ENCODE data around the gene RASSF6.
"Not testable (repeated sequence)": the region's sequence is repeated elsewhere in the genome, so short reads cannot be mapped to it uniquely, and the experiment has no call there.

The RASSF6 gene

GRCh38 chr4:73650250-73650649, 30.0 kb upstream of the RASSF6 start:
- H3K27ac ChIP-seq (ENCODE audit: low read length): no peak overlapping the region
- H3K36me3 ChIP-seq (ENCODE audit: control insufficient read depth in 2 of 2, insufficient read depth in 2 of 2, low read length in 2 of 2): no peaks in the 10 kb centered on the region
- no peaks in the 10 kb centered on the region for H3K9me3 ChIP-seq (ENCODE audit: control insufficient read depth in 2 of 2, low read length in 2 of 2)
- H3K9ac ChIP-seq (ENCODE audit: low read length in 2 of 2): no peak overlapping the region
- no peaks in the 10 kb centered on the region for H3K27me3 ChIP-seq (ENCODE audit: control insufficient read depth in 1 of 2, insufficient read depth in 2 of 2, low read length in 2 of 2)
- no peaks in the 10 kb centered on the region for H3K4me1 ChIP-seq (ENCODE audit: control insufficient read depth, insufficient read depth, low read length)
- H3K4me3 ChIP-seq (ENCODE audit: low read length in 2 of 2): no peak overlapping the region

GRCh38 chr4:73648478-73648877, 28.2 kb upstream of the RASSF6 start:
- Histone ChIP-seq H3K36me3 (ENCODE audit: control insufficient read depth in 2 of 2, insufficient read depth in 2 of 2, low read length in 2 of 2) (no peaks in the 10 kb centered on the region), H3K4me3 (ENCODE audit: low read length in 2 of 2) (no peak overlapping the region), H3K9me3 (ENCODE audit: control insufficient read depth in 2 of 2, low read length in 2 of 2) (no peaks in the 10 kb centered on the region), H3K27me3 (ENCODE audit: control insufficient read depth in 1 of 2, insufficient read depth in 2 of 2, low read length in 2 of 2) (no peaks in the 10 kb centered on the region), H3K27ac (ENCODE audit: low read length) (no peak overlapping the region), H3K4me1 (ENCODE audit: control insufficient read depth, insufficient read depth, low read length) (no peaks in the 10 kb centered on the region), H3K9ac (ENCODE audit: low read length in 2 of 2) (no peak overlapping the region)

- Histone ChIP-seq H3K9ac (ENCODE audit: low read length in 2 of 2) (no peak overlapping the region), H3K4me3 (ENCODE audit: low read length in 2 of 2) (no peak overlapping the region), H3K9me3 (ENCODE audit: control insufficient read depth in 2 of 2, low read length in 2 of 2) (no peaks in the 10 kb centered on the region), H3K27ac (ENCODE audit: low read length) (no peak overlapping the region), H3K27me3 (ENCODE audit: control insufficient read depth in 1 of 2, insufficient read depth in 2 of 2, low read length in 2 of 2) (no peaks in the 10 kb centered on the region), H3K4me1 (ENCODE audit: control insufficient read depth, insufficient read depth, low read length) (no peaks in the 10 kb centered on the region), H3K36me3 (ENCODE audit: control insufficient read depth in 2 of 2, insufficient read depth in 2 of 2, low read length in 2 of 2) (no peaks in the 10 kb centered on the region)
Observed at GRCh38 chr4:73646117-73646516, 25.9 kb upstream of the RASSF6 start.

- Histone ChIP-seq H3K4me3 (ENCODE audit: low read length in 2 of 2) (no peak overlapping the region), H3K27ac (ENCODE audit: low read length) (no peak overlapping the region), H3K9ac (ENCODE audit: low read length in 2 of 2) (no peak overlapping the region), H3K27me3 (ENCODE audit: control insufficient read depth in 1 of 2, insufficient read depth in 2 of 2, low read length in 2 of 2) (no peaks in the 10 kb centered on the region), H3K4me1 (ENCODE audit: control insufficient read depth, insufficient read depth, low read length) (no peaks in the 10 kb centered on the region), H3K9me3 (ENCODE audit: control insufficient read depth in 2 of 2, low read length in 2 of 2) (no peaks in the 10 kb centered on the region), H3K36me3 (ENCODE audit: control insufficient read depth in 2 of 2, insufficient read depth in 2 of 2, low read length in 2 of 2) (no peaks in the 10 kb centered on the region)
Observed at GRCh38 chr4:73631565-73632226, 11.5 kb upstream of the RASSF6 start.

- not testable (repeated sequence) for H3K27ac ChIP-seq (ENCODE audit: low read length); H3K4me3 ChIP-seq (ENCODE audit: low read length in 2 of 2); H3K9ac ChIP-seq (ENCODE audit: low read length in 2 of 2); H3K9me3 ChIP-seq (ENCODE audit: control insufficient read depth in 2 of 2, low read length in 2 of 2); H3K36me3 ChIP-seq (ENCODE audit: control insufficient read depth in 2 of 2, insufficient read depth in 2 of 2, low read length in 2 of 2); H3K4me1 ChIP-seq (ENCODE audit: control insufficient read depth, insufficient read depth, low read length); H3K27me3 ChIP-seq (ENCODE audit: control insufficient read depth in 1 of 2, insufficient read depth in 2 of 2, low read length in 2 of 2)
Observed at GRCh38 chr4:73628834-73629233, 8.6 kb upstream of the RASSF6 start.

GRCh38 chr4:73621357-73621756, 1.1 kb upstream of the RASSF6 start:
- H3K27me3 ChIP-seq (ENCODE audit: control insufficient read depth in 1 of 2, insufficient read depth in 2 of 2, low read length in 2 of 2): peaks cover 7 to 11% of the 10 kb centered on the region in 2 donors
- no peaks in the 10 kb centered on the region for H3K36me3 ChIP-seq (ENCODE audit: control insufficient read depth in 2 of 2, insufficient read depth in 2 of 2, low read length in 2 of 2)
- no peak overlapping the region for H3K4me3 ChIP-seq (ENCODE audit: low read length in 2 of 2)
- H3K9ac ChIP-seq (ENCODE audit: low read length in 2 of 2): no peak overlapping the region
- H3K27ac ChIP-seq (ENCODE audit: low read length): no peak overlapping the region
- H3K4me1 ChIP-seq (ENCODE audit: control insufficient read depth, insufficient read depth, low read length): no peaks in the 10 kb centered on the region
- H3K9me3 ChIP-seq (ENCODE audit: control insufficient read depth in 2 of 2, low read length in 2 of 2): no peaks in the 10 kb centered on the region

GRCh38 chr4:73619346-73619745, 890 bp downstream of the RASSF6 start:
- no peak overlapping the region for H3K9ac ChIP-seq (ENCODE audit: low read length in 2 of 2)
- H3K4me3 ChIP-seq (ENCODE audit: low read length in 2 of 2): no peak overlapping the region
- no peak overlapping the region for H3K27ac ChIP-seq (ENCODE audit: low read length)
- no peaks in the 10 kb centered on the region for H3K4me1 ChIP-seq (ENCODE audit: control insufficient read depth, insufficient read depth, low read length)
- H3K36me3 ChIP-seq (ENCODE audit: control insufficient read depth in 2 of 2, insufficient read depth in 2 of 2, low read length in 2 of 2): no peaks in the 10 kb centered on the region
- H3K27me3 ChIP-seq (ENCODE audit: control insufficient read depth in 1 of 2, insufficient read depth in 2 of 2, low read length in 2 of 2): peaks cover 7 to 11% of the 10 kb centered on the region in 2 donors
- no peaks in the 10 kb centered on the region for H3K9me3 ChIP-seq (ENCODE audit: control insufficient read depth in 2 of 2, low read length in 2 of 2)

GRCh38 chr4:73617256-73617655, 3.0 kb downstream of the RASSF6 start:
- Histone ChIP-seq H3K27me3 (ENCODE audit: control insufficient read depth in 1 of 2, insufficient read depth in 2 of 2, low read length in 2 of 2) (peaks cover 7 to 11% of the 10 kb centered on the region in 2 donors), H3K36me3 (ENCODE audit: control insufficient read depth in 2 of 2, insufficient read depth in 2 of 2, low read length in 2 of 2) (no peaks in the 10 kb centered on the region), H3K4me1 (ENCODE audit: control insufficient read depth, insufficient read depth, low read length) (no peaks in the 10 kb centered on the region), H3K9ac (ENCODE audit: low read length in 2 of 2) (no peak overlapping the region), H3K4me3 (ENCODE audit: low read length in 2 of 2) (no peak overlapping the region), H3K27ac (ENCODE audit: low read length) (no peak overlapping the region), H3K9me3 (ENCODE audit: control insufficient read depth in 2 of 2, low read length in 2 of 2) (no peaks in the 10 kb centered on the region)

- Histone ChIP-seq H3K9me3 (ENCODE audit: control insufficient read depth in 2 of 2, low read length in 2 of 2) (no peaks in the 10 kb centered on the region), H3K4me1 (ENCODE audit: control insufficient read depth, insufficient read depth, low read length) (no peaks in the 10 kb centered on the region), H3K4me3 (ENCODE audit: low read length in 2 of 2) (no peak overlapping the region), H3K27ac (ENCODE audit: low read length) (no peak overlapping the region), H3K36me3 (ENCODE audit: control insufficient read depth in 2 of 2, insufficient read depth in 2 of 2, low read length in 2 of 2) (no peaks in the 10 kb centered on the region), H3K9ac (ENCODE audit: low read length in 2 of 2) (no peak overlapping the region), H3K27me3 (ENCODE audit: control insufficient read depth in 1 of 2, insufficient read depth in 2 of 2, low read length in 2 of 2) (peaks cover 6 to 8% of the 10 kb centered on the region in 2 donors)
Observed at GRCh38 chr4:73615613-73616012, 4.6 kb downstream of the RASSF6 start.

GRCh38 chr4:73614311-73614867, 5.8 kb downstream of the RASSF6 start:
- peaks cover 2% of the 10 kb centered on the region in 2 donors for H3K27me3 ChIP-seq (ENCODE audit: control insufficient read depth in 1 of 2, insufficient read depth in 2 of 2, low read length in 2 of 2)
- no peaks in the 10 kb centered on the region for H3K36me3 ChIP-seq (ENCODE audit: control insufficient read depth in 2 of 2, insufficient read depth in 2 of 2, low read length in 2 of 2)
- H3K27ac ChIP-seq (ENCODE audit: low read length): no peak overlapping the region
- H3K4me1 ChIP-seq (ENCODE audit: control insufficient read depth, insufficient read depth, low read length): peaks cover 5% of the 10 kb centered on the region
- H3K9me3 ChIP-seq (ENCODE audit: control insufficient read depth in 2 of 2, low read length in 2 of 2): no peaks in the 10 kb centered on the region
- H3K9ac ChIP-seq (ENCODE audit: low read length in 2 of 2): no peak overlapping the region
- H3K4me3 ChIP-seq (ENCODE audit: low read length in 2 of 2): no peak overlapping the region

- H3K4me3 ChIP-seq (ENCODE audit: low read length in 2 of 2): no peak overlapping the region
- no peaks in the 10 kb centered on the region for H3K27me3 ChIP-seq (ENCODE audit: control insufficient read depth in 1 of 2, insufficient read depth in 2 of 2, low read length in 2 of 2)
- no peak overlapping the region for H3K9ac ChIP-seq (ENCODE audit: low read length in 2 of 2)
- no peaks in the 10 kb centered on the region for H3K9me3 ChIP-seq (ENCODE audit: control insufficient read depth in 2 of 2, low read length in 2 of 2)
- peaks cover 5% of the 10 kb centered on the region for H3K4me1 ChIP-seq (ENCODE audit: control insufficient read depth, insufficient read depth, low read length)
- no peak overlapping the region for H3K27ac ChIP-seq (ENCODE audit: low read length)
- H3K36me3 ChIP-seq (ENCODE audit: control insufficient read depth in 2 of 2, insufficient read depth in 2 of 2, low read length in 2 of 2): no peaks in the 10 kb centered on the region
Observed at GRCh38 chr4:73613130-73613529, 7.1 kb downstream of the RASSF6 start.
